HepG2 (cell line): Measurements from ENCODE around the gene LMOD1. TPM values are rescaled to one million over a fixed set of nuclear protein-coding genes. Genes with fewer than 3 reads are reported as not detected.

Source experiments
- ATAC-seq: fragments of 200-7000 bp; cut with Tn5 transposase; 3 replicates; pipeline ENCODE4 v1.9.1; 2020; ENCODE audit warnings: mild to moderate bottlenecking, moderate library complexity
- BruUV-seq: library from RNA; stranded (reverse); fragments of 400-500 nt; replicated peaks from 2 replicates; lab custom pipeline; 2021; lab: Mats Ljungman, UMichigan
- CTCF ChIA-PET: fragments of 300-600 bp; formaldehyde crosslinking; extraction: SDS; loops from one replicate; lab custom pipeline; 2021; ENCODE audit warnings: low total read pairs, inconsistent platforms, low intra/inter-chr PET ratio; lab: Yijun Ruan, JAX
- POLR2A ChIA-PET: fragments of 350-600 bp; sonication (Branson Sonifier 250); formaldehyde crosslinking; loops from one replicate; lab custom pipeline; 2020; ENCODE audit warnings: antibody characterized with exemption, inconsistent platforms; lab: Yijun Ruan, JAX
- DNase-seq: peaks from one replicate; pipeline ENCODE4 v3.0.0-alpha.2; 2015; ENCODE audit warnings: low spot score
- FAIRE-seq: peaks from 3 replicates; lab custom pipeline; 2011; peaks lifted over from hg19 to GRCh38; lab: Jason Lieb, UNC
- H2AFZ ChIP-seq: one replicate; pipeline ENCODE4 v1.6.1; 2011; ENCODE audit warnings: low read length, inconsistent platforms
- H3K27ac ChIP-seq: fragments of 300-600 bp; 3 replicates; pipeline ENCODE4 v1.8.0; 2011; ENCODE audit warnings: mixed run types, mild to moderate bottlenecking, mixed read lengths, low read length, inconsistent platforms; ENCODE audit not compliant: insufficient read depth; ENCODE audit errors: extremely low read length
- H3K27me3 ChIP-seq, 2 experiments: fragments of 200-600 bp in 1 of 2; 2 replicates in 1 of 2; 3 replicates in 1 of 2; pipeline versions ENCODE4 v1.6.0 to v1.8.0; 2011; ENCODE audit warnings: low read length in 2 of 2, mild to moderate bottlenecking in 2 of 2, moderate library complexity in 2 of 2, inconsistent platforms in 1 of 2; ENCODE audit not compliant: insufficient read depth in 2 of 2, control insufficient read depth in 1 of 2
- H3K36me3 ChIP-seq, 2 experiments: fragments of 200-600 bp in 1 of 2; replicated peaks in 1 of 2; 2 replicates in 1 of 2; 3 replicates in 1 of 2; pipeline versions ENCODE4 v1.5.1 to v1.8.0; 2011; ENCODE audit warnings: low read length in 2 of 2, inconsistent platforms in 1 of 2; ENCODE audit not compliant: insufficient read depth in 2 of 2, control insufficient read depth in 1 of 2
- H3K4me1 ChIP-seq: 2 replicates; pipeline ENCODE4 v1.5.1; 2012; ENCODE audit warnings: low read length, inconsistent platforms; ENCODE audit not compliant: insufficient read depth
- H3K4me2 ChIP-seq: 2 replicates; pipeline ENCODE4 v1.6.0; 2011; ENCODE audit warnings: low read depth, low read length, inconsistent platforms
- H3K4me3 ChIP-seq, 3 experiments: fragments of 200-600 bp in 1 of 3; sonication (generic), shearing (Covaris generic) in 1 of 3; replicated peaks in 1 of 3; 2 replicates each; pipeline ENCODE4 v1.5.1; 2011 to 2016; ENCODE audit warnings: low read length in 3 of 3, inconsistent platforms in 2 of 3, low read depth in 2 of 3, mild to moderate bottlenecking in 2 of 3, control low read depth in 1 of 3, mixed read lengths in 1 of 3; ENCODE audit not compliant: insufficient read depth in 1 of 3
- H3K79me2 ChIP-seq: one replicate; pipeline ENCODE4 v1.6.1; 2011; ENCODE audit warnings: low read length, inconsistent platforms; ENCODE audit not compliant: insufficient read depth
- H3K9ac ChIP-seq: 2 replicates; pipeline ENCODE4 v1.6.0; 2011; ENCODE audit warnings: mild to moderate bottlenecking, low read depth, low read length, inconsistent platforms; ENCODE audit not compliant: insufficient read depth
- H3K9me3 ChIP-seq: 2 replicates; pipeline ENCODE4 v1.5.1; 2012; ENCODE audit warnings: mild to moderate bottlenecking, low read length
- H4K20me1 ChIP-seq: 2 replicates; pipeline ENCODE4 v1.6.0; 2011; ENCODE audit warnings: inconsistent platforms, mild to moderate bottlenecking, low read length, moderate library complexity; ENCODE audit not compliant: insufficient read depth
- FOSL2 ChIP-seq: sonication (generic); formaldehyde crosslinking; IDR thresholded peaks from 2 replicates; pipeline ENCODE4 v1.4.0; 2020; ENCODE audit warnings: missing genetic modification reagents
- GATAD2A ChIP-seq: IDR thresholded peaks from 2 replicates; pipeline ENCODE4 v1.6.1; 2016
- PHF5A ChIP-seq: IDR thresholded peaks from one replicate; pipeline ENCODE4 v1.6.1; 2018; ENCODE audit warnings: low read depth, missing genetic modification reagents; ENCODE audit not compliant: unreplicated experiment
- SAP130 ChIP-seq: IDR thresholded peaks from 2 replicates; pipeline ENCODE4 v1.6.1; 2016; ENCODE audit warnings: low read depth
- ZNF296 ChIP-seq: sonication (generic); formaldehyde crosslinking; conservative IDR thresholded peaks from 2 replicates; pipeline ENCODE4 v1.5.0; 2020; ENCODE audit warnings: mild to moderate bottlenecking, missing genetic modification reagents
- ZNF382 ChIP-seq: sonication (generic); formaldehyde crosslinking; IDR thresholded peaks from 2 replicates; pipeline ENCODE4 v1.5.0; 2020; ENCODE audit warnings: missing genetic modification reagents, mild to moderate bottlenecking, borderline replicate concordance
- ZNF644 ChIP-seq: IDR thresholded peaks from 2 replicates; pipeline ENCODE4 v1.6.1; 2016; ENCODE audit warnings: low read depth
- WGBS: methylation state at CpG from one replicate; pipeline ENCODE4 v1.1.6; 2017; ENCODE audit warnings: low lambda C conversion rate; 5-methylcytosine and 5-hydroxymethylcytosine counted together
- in situ Hi-C: cut with HindIII; loops from 2 replicates; pipeline ENCODE4 v1.10.0; 2017; ENCODE audit warnings: low pct_unique_long_range_greater_than_20kb; ENCODE audit not compliant: extremely low pct_ligation_motif_present
- intact Hi-C: fragments of 100-400 bp; cut with micrococcal nuclease; formaldehyde crosslinking; loops from one replicate; pipeline ENCODE4 v1.10.0; 2022; ENCODE audit not compliant: unreplicated experiment
- polyA plus RNA-seq, 8 experiments: library from polyadenylated mRNA; depleted of rRNA in 3 of 8; stranded (reverse) in 7 of 8; unstranded in 1 of 8; fragments of >200 nt; fragmentation: Illumina TruSeq in 4 of 8; extraction: Trizol in 4 of 8; gene quantifications; 2 replicates each; pipeline versions ENCODE4 v1.2.1 to v1.2.3, GENCODE V29; 2011 to 2016; ENCODE audit warnings: low read depth in 4 of 8, missing spikeins in 1 of 8, mixed read lengths in 1 of 8; ENCODE audit not compliant: insufficient read depth in 1 of 8
- total RNA-seq, 5 experiments: library from RNA; depleted of rRNA; stranded (reverse); fragments of >200 nt; fragmentation: Illumina TruSeq; extraction: Trizol; gene quantifications; 2 replicates each; pipeline ENCODE4 v1.2.3, GENCODE V29; 2016; ENCODE audit warnings: low read depth in 1 of 5
- TF ChIP-seq, protein P1 (sequence below): sonication (generic); formaldehyde crosslinking; IDR thresholded peaks from 2 replicates; pipeline ENCODE4 v1.4.0; 2020; ENCODE audit warnings: missing genetic modification reagents, mild to moderate bottlenecking, borderline replicate concordance
- TF ChIP-seq, protein P2 (sequence below), 2 experiments: sonication (generic) in 1 of 2; formaldehyde crosslinking in 1 of 2; IDR thresholded peaks; 2 replicates each; pipeline versions ENCODE4 v1.5.1 to v1.6.1; 2011 to 2020; ENCODE audit warnings: borderline replicate concordance in 1 of 2, low read depth in 1 of 2, low read length in 1 of 2, mild to moderate bottlenecking in 1 of 2, missing genetic modification reagents in 1 of 2, moderate library complexity in 1 of 2

The LMOD1 gene
- total and polyA plus RNA-seq, 2 of the 13 experiments (the other 11 are each of a cell fraction or from before 2014, with no cell fraction given): not detected

DNA sequence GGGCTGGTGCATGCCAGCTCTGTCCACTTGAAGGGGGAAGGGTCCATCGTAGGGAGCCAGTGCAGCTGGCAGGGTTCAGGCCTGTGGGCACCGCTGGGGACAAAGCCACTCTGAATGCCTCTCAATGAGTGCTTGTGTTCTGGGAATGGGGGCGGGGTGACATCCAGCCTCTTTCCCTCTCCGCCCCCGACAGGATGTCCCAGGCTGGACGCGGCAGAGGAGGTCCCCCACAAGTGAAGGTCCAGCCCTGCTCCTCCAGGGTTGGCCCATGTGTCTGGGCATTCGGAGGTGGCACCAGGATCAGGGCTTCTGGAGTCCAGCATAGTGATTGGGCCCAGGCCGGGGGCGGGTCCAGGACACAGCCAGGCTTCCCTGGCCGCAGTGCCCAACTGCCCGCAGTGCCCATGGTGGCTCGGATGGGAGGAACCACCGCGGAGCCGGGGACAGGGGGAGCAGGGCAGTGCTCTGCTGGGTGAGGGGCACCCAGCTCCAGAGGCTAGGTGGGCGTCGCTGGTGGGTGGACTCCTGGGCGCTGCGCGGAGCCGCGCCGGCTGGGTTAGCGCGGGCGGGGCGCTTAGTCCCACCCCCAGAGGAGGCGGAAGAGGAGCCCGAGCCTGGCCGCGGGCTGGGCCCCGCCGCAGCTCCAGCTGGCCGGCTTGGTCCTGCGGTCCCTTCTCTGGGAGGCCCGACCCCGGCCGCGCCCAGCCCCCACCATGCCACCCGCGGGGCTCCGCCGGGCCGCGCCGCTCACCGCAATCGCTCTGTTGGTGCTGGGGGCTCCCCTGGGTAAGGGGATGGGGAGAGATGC, 57.9 kb downstream of the LMOD1 start, which contains the start of gene SHISA4 (continued):
- no peak for TF ChIP-seq PHF5A (CRISPR knock-in tag)

DNA sequence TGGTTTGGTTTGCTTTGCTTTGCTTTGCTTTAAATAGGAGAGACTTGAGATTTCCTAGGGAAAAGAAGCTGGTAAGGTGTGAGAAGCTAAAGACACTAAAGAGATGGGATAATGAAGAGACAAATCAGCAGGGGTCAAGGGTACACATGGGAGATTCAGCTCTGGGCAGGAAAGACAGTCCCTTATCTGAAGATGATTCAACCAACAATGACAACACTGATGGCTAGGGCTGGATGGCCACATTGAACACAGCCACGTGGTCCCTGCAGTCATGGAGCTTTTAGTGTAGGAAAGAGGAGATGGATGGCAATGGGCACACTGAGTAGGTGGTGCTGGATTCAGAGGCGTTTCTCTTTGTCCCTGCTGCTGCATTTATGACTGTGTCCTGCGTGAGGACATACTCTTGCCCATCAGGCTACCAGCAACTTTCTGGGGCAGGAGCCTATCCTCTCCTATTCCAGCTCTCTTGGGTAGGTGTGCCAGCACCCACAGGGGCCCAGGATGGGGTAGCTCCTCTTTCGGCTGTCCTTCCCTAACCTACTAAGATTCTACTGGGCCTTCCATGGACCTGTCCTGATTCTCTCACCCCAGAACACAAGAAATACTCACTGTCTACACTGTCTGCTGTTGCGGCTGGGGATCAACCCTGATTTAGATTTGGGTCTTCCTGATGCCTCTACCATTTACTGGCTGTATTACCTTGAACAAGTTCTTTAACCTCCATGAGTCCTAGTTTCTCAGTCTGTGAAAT, 59.1 kb downstream of the LMOD1 start:
- no peak for FAIRE-seq
- no peaks in the 10 kb centered on the region for H4K20me1 ChIP-seq
- no peak overlapping the region for H3K4me2 ChIP-seq
- H3K4me1 ChIP-seq: peaks cover 29% of the 10 kb centered on the region
- no peaks in the 10 kb centered on the region for H3K9me3 ChIP-seq
- no peak overlapping the region for H3K27ac ChIP-seq
- POLR2A ChIA-PET: no interaction called here
- DNase-seq: no peak
- CTCF ChIA-PET: no interaction called here
- in situ Hi-C loops: no loop called here
- H3K4me3 ChIP-seq: no peak overlapping the region
- no peaks in the 10 kb centered on the region for H3K36me3 ChIP-seq
- no peak overlapping the region for H3K9ac ChIP-seq
- H2AFZ ChIP-seq: no peak overlapping the region
- no TSS peak for BruUV-seq
- no peak for ATAC-seq
- TF ChIP-seq, protein P1, sequence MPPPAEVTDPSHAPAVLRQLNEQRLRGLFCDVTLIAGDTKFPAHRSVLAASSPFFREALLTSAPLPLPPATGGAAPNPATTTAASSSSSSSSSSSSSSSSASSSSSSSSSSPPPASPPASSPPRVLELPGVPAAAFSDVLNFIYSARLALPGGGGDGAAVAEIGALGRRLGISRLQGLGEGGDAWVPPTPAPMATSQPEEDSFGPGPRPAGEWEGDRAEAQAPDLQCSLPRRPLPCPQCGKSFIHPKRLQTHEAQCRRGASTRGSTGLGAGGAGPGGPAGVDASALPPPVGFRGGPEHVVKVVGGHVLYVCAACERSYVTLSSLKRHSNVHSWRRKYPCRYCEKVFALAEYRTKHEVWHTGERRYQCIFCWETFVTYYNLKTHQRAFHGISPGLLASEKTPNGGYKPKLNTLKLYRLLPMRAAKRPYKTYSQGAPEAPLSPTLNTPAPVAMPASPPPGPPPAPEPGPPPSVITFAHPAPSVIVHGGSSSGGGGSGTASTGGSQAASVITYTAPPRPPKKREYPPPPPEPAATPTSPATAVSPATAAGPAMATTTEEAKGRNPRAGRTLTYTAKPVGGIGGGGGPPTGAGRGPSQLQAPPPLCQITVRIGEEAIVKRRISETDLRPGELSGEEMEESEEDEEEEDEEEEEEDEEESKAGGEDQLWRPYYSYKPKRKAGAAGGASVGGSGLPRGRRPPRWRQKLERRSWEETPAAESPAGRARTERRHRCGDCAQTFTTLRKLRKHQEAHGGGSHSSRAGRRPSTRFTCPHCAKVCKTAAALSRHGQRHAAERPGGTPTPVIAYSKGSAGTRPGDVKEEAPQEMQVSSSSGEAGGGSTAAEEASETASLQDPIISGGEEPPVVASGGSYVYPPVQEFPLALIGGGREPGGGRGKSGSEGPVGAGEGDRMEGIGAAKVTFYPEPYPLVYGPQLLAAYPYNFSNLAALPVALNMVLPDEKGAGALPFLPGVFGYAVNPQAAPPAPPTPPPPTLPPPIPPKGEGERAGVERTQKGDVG: no peak
- TF ChIP-seq SAP130 (CRISPR knock-in tag): peak; percentile 41; the same call in 1 of the 2 replicates
- TF ChIP-seq ZNF382: no peak
- peak; percentile 23; the same call in 1 of the 2 replicates for TF ChIP-seq ZNF644 (CRISPR knock-in tag)
- TF ChIP-seq, protein P2, sequence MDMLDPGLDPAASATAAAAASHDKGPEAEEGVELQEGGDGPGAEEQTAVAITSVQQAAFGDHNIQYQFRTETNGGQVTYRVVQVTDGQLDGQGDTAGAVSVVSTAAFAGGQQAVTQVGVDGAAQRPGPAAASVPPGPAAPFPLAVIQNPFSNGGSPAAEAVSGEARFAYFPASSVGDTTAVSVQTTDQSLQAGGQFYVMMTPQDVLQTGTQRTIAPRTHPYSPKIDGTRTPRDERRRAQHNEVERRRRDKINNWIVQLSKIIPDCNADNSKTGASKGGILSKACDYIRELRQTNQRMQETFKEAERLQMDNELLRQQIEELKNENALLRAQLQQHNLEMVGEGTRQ (IDR thresholded peaks at IDR 0.05; ENCODE audit: low read depth, low read length): peak; percentile 10; the same call in 1 of the 2 replicates
- TF ChIP-seq, protein P2 (CRISPR knock-in tag; IDR thresholded peaks at IDR 0.05; ENCODE audit: borderline replicate concordance): no peak
- TF ChIP-seq GATAD2A (CRISPR knock-in tag): no peak
- TF ChIP-seq FOSL2: peak; percentile 32; the same call in 1 of the 2 replicates
- TF ChIP-seq ZNF296: no peak
- intact Hi-C loops: loop anchor here (5.0 kb wide), 1 partner anchor 95 kb away; the partner anchor contains the start of gene RNPEP
- peaks cover 5 to 36% of the 10 kb centered on the region in 2 experiments; a peak in 3 of 5 replicates for H3K27me3 ChIP-seq
- H3K79me2 ChIP-seq: no peaks in the 10 kb centered on the region
- WGBS: 47% methylated on average over 5 of the region's 5 CpGs
